ENCODE measurements around the gene ARL14.

Gene ARL14

GRCh38 chr3:160676547-160677303 is at the start of gene ARL14:
Gene ARL14 (plus strand): TSS chr3:160677160. CDS start chr3:160677347, 187 bp downstream.
- DNase-seq (ENCODE audit: low read depth, low spot score), result no peak

- DNase-seq (ENCODE audit: low read depth, low spot score), result no peak
Observed at GRCh38 chr3:160629491-160629890, 47.5 kb upstream of the ARL14 start.

- no peak for DNase-seq (ENCODE audit: low read depth, low spot score)
Observed at GRCh38 chr3:160633361-160634083, 43.4 kb upstream of the ARL14 start.

- DNase-seq (ENCODE audit: low read depth, low spot score), result no peak
Observed at GRCh38 chr3:160635213-160635612, 41.7 kb upstream of the ARL14 start.

- DNase-seq (ENCODE audit: low read depth, low spot score), result no peak
Observed at GRCh38 chr3:160637086-160637485, 39.9 kb upstream of the ARL14 start.

- DNase-seq (ENCODE audit: low read depth, low spot score), result no peak
Observed at GRCh38 chr3:160638184-160638583, 38.8 kb upstream of the ARL14 start.

- no peak for DNase-seq (ENCODE audit: low read depth, low spot score)
Observed at GRCh38 chr3:160641665-160642309, 35.2 kb upstream of the ARL14 start.

GRCh38 chr3:160643994-160644393 is 33.0 kb upstream of the ARL14 start:
- no peak for DNase-seq (ENCODE audit: low read depth, low spot score)

- no peak for DNase-seq (ENCODE audit: low read depth, low spot score)
Observed at GRCh38 chr3:160644491-160644890, 32.5 kb upstream of the ARL14 start.

- DNase-seq (ENCODE audit: low read depth, low spot score), result no peak
Observed at GRCh38 chr3:160648701-160649100, 28.3 kb upstream of the ARL14 start.

GRCh38 chr3:160649596-160649995 is 27.4 kb upstream of the ARL14 start:
- DNase-seq (ENCODE audit: low read depth, low spot score), result no peak

GRCh38 chr3:160653512-160653911 is 23.4 kb upstream of the ARL14 start:
- no peak for DNase-seq (ENCODE audit: low read depth, low spot score)

- no peak for DNase-seq (ENCODE audit: low read depth, low spot score)
Observed at GRCh38 chr3:160660902-160661301, 16.1 kb upstream of the ARL14 start.

GRCh38 chr3:160661660-160662059 is 15.3 kb upstream of the ARL14 start:
- DNase-seq (ENCODE audit: low read depth, low spot score), result no peak

- DNase-seq (ENCODE audit: low read depth, low spot score), result no peak
Observed at GRCh38 chr3:160665231-160665630, 11.7 kb upstream of the ARL14 start.

- DNase-seq (ENCODE audit: low read depth, low spot score), result no peak
Observed at GRCh38 chr3:160665784-160666526, 11.0 kb upstream of the ARL14 start.

- no peak for DNase-seq (ENCODE audit: low read depth, low spot score)
Observed at GRCh38 chr3:160667452-160667851, 9.5 kb upstream of the ARL14 start.

- DNase-seq (ENCODE audit: low read depth, low spot score), result no peak
Observed at GRCh38 chr3:160668454-160668853, 8.5 kb upstream of the ARL14 start.

GRCh38 chr3:160671231-160671630 is 5.7 kb upstream of the ARL14 start:
- DNase-seq (ENCODE audit: low read depth, low spot score), result no peak

GRCh38 chr3:160671995-160672394 is 5.0 kb upstream of the ARL14 start:
- no peak for DNase-seq (ENCODE audit: low read depth, low spot score)

- no peak for DNase-seq (ENCODE audit: low read depth, low spot score)
Observed at GRCh38 chr3:160673188-160673587, 3.8 kb upstream of the ARL14 start.

- no peak for DNase-seq (ENCODE audit: low read depth, low spot score)
Observed at GRCh38 chr3:160675566-160676124, 1.3 kb upstream of the ARL14 start.

Measured in brain pericyte (primary cell).